ENCODE data around the gene RASAL1. TPM values are rescaled to one million over a fixed set of nuclear protein-coding genes. Genes with fewer than 3 reads are reported as not detected.

RASAL1 gene
- total RNA-seq, 4 donors from 2014 or later = not detected

DNA sequence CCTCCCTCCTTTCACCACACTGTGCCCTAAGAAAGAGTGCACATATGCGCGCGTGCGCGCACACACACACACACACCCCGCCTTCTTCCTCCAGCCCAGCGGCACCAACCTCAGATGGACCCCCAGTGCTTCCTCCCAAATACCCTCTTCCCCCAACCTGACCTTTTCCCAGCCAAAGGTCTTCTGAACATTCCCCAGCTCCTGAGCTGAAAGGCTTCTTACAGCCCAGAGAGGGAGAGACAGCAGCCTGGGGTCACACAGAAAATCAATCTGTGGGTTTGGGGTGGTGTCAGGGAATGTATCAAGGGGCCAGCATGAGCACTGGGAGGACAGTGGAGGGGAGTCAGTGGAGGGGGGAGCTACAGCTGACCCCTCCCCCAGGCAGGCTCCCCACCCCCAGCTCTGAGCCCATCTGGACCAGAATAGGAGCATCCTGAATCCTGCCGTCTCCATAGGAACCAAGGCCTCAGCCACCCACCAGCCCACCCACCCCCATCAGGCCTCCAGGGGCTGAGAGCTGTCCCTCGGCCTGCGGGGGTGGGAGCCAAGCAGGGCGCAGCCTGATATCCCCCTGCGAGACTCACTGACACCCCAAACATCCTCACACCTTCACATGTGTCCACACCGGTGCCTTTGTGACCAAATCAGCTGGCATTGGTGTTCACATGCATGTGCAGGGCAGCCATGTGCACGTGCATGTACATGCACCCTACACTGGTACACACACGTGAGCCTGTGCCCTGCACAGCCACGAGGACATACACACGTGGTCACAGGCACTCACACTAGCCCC, 5.7 kb downstream of the RASAL1 start:
- TF ChIP-seq, protein P1, sequence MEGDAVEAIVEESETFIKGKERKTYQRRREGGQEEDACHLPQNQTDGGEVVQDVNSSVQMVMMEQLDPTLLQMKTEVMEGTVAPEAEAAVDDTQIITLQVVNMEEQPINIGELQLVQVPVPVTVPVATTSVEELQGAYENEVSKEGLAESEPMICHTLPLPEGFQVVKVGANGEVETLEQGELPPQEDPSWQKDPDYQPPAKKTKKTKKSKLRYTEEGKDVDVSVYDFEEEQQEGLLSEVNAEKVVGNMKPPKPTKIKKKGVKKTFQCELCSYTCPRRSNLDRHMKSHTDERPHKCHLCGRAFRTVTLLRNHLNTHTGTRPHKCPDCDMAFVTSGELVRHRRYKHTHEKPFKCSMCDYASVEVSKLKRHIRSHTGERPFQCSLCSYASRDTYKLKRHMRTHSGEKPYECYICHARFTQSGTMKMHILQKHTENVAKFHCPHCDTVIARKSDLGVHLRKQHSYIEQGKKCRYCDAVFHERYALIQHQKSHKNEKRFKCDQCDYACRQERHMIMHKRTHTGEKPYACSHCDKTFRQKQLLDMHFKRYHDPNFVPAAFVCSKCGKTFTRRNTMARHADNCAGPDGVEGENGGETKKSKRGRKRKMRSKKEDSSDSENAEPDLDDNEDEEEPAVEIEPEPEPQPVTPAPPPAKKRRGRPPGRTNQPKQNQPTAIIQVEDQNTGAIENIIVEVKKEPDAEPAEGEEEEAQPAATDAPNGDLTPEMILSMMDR (IDR thresholded peaks at IDR 0.05 in 4 of 5, conservative IDR thresholded peaks at IDR 0.05 in 1 of 5) = no peak
- no peak for TF ChIP-seq POLR2A (IDR thresholded peaks at IDR 0.05)
- in situ Hi-C loops (cut with MboI; ENCODE audit: low sequenced_read_pairs in 4 of 4) = no loop called here
- intact Hi-C loops (cut with DNase I; ENCODE audit: low total_unique reads) = no loop called here
- H3K27ac ChIP-seq = no peak overlapping the region
- H3K36me3 ChIP-seq = no peaks in the 10 kb centered on the region
- no peak overlapping the region for H3K4me3 ChIP-seq
- ATAC-seq = no peak
- no peaks in the 10 kb centered on the region for H3K4me1 ChIP-seq
- peaks cover 0 to 7% (median under 1%) of the 10 kb centered on the region in 3 donors for H3K27me3 ChIP-seq
- no peaks in the 10 kb centered on the region for H3K9me3 ChIP-seq
- no peak for DNase-seq

DNA sequence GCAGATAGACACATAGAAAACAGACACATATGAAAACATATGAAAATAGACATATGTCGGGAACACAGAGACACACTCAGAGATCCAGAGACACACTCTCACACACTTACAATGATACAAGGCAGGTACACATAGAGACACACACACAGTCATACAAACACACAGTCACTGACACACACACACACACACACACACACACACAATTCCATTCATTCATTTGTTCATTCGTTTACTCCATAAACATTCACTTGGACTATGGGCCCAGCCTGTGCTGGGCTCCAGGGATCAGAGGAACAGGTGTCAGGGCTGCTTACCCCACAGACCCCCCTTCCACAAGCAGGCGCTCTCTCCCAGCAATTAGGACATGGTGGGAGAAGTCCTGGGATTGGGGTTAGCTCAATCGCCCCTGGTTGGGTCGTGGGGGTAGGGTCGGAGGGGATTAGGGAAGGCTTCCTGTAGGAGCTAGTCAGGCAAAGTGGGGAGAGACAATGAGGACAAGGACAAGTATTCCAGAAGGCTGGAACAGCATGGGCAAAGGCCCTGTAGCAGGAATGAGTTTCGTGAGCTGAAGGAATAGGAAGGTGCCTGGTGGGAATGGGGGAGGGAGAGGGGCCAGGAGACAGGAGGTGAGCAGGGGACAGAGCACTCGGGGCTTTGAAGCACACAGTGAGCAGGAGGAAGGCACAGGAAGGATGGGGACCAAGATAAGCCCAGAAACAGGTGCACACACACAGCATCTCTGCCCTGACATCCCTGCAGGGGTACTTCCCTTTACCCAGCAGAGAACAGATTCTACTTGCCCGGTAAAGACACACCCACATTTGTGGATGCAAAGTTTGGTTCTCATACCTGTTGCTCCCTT, 6.5 kb downstream of the RASAL1 start:
- Histone ChIP-seq H3K36me3 (no peaks in the 10 kb centered on the region), H3K9me3 (no peaks in the 10 kb centered on the region), H3K4me1 (no peaks in the 10 kb centered on the region), H3K27me3 (no peaks in the 10 kb centered on the region), H3K27ac (no peak overlapping the region), H3K4me3 (no peak overlapping the region)
- DNase-seq (no peak), ATAC-seq (no peak)
- intact Hi-C loops (cut with DNase I; ENCODE audit: low total_unique reads) = no loop called here
- in situ Hi-C loops (cut with MboI; ENCODE audit: low sequenced_read_pairs in 4 of 4) = no loop called here
- TF ChIP-seq, protein P1 (IDR thresholded peaks at IDR 0.05 in 4 of 5, conservative IDR thresholded peaks at IDR 0.05 in 1 of 5) = no peak
- no peak for TF ChIP-seq POLR2A (IDR thresholded peaks at IDR 0.05)

DNA sequence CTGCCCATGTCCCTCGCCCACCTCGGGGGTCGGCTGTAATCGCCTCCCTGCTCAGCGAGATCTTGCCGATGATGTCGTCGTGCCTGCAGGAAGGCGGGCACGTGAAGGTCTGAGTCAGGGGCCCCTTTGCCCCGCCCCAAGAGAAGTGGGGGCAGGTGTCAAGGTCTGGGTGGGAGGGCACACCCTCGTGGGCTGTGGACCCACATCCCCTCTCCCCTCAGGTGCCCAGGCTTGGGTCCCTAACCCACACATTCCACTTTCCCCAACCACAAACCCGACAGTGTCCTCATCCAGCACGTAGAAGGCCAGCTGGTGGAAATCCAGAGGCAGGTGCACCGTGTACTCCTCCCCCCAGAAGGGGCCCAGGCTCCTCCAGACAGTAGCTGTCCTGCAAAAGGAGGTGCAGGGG, 7.8 kb downstream of the RASAL1 start:
- no peaks in the 10 kb centered on the region for H3K36me3 ChIP-seq
- TF ChIP-seq, protein P1 (IDR thresholded peaks at IDR 0.05 in 4 of 5, conservative IDR thresholded peaks at IDR 0.05 in 1 of 5) = no peak
- no peak for TF ChIP-seq POLR2A (IDR thresholded peaks at IDR 0.05)
- H3K4me1 ChIP-seq = no peaks in the 10 kb centered on the region
- intact Hi-C loops (cut with DNase I; ENCODE audit: low total_unique reads) (no loop called here), in situ Hi-C loops (cut with MboI; ENCODE audit: low sequenced_read_pairs in 4 of 4) (no loop called here)
- DNase-seq = no peak
- no peak overlapping the region for H3K4me3 ChIP-seq
- H3K27ac ChIP-seq = no peak overlapping the region
- ATAC-seq = no peak
- H3K9me3 ChIP-seq = peaks cover 0 to 5% (median 0%) of the 10 kb centered on the region in 3 donors
- no peaks in the 10 kb centered on the region for H3K27me3 ChIP-seq

DNA sequence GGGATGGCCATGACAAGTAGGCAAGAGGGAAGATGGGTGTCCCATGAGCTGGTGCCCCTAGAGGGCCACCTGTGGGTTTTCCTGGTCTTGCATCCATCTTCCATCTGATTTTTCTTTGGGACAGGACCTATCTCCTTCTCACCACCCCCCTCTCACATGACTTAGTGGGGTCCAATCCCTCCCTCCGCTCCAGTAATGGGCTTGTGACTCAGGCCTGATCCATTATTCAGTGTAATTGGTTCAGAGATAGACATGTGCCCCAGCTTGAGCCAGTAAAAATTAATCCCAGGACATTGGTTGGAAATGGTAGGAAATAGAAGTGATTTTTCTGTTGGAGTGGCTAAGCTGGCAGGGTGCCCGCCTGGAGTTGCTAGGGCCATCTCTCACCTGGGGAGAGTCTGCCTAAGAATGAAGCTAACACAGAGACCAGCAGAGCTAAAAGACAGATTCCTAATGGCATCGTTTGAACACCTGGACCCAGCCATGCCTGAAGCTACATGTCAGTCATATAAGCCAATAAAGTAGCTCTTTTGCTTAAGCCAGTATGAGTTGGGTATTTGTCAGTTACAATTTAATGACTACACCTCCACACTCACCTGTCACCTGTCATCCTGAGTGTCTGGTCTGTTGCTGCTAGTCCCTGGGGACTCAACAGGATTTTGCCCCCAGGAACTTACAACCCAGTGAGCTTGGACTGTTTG, 14.7 kb downstream of the RASAL1 start:
- TF ChIP-seq POLR2A (IDR thresholded peaks at IDR 0.05) = no peak
- TF ChIP-seq, protein P1 (IDR thresholded peaks at IDR 0.05 in 4 of 5, conservative IDR thresholded peaks at IDR 0.05 in 1 of 5) = no peak
- ATAC-seq = no peak
- no peak for DNase-seq
- Histone ChIP-seq H3K36me3 (no peaks in the 10 kb centered on the region), H3K4me1 (no peaks in the 10 kb centered on the region), H3K27ac (no peak overlapping the region), H3K9me3 (peaks cover 0 to 5% (median 0%) of the 10 kb centered on the region in 3 donors), H3K4me3 (no peak overlapping the region), H3K27me3 (no peaks in the 10 kb centered on the region)
- in situ Hi-C loops (cut with MboI; ENCODE audit: low sequenced_read_pairs in 4 of 4) (no loop called here), intact Hi-C loops (cut with DNase I; ENCODE audit: low total_unique reads) (no loop called here)
